GM19395 (cell line): ENCODE data around the gene NTF3.

Source experiments
- ATAC-seq: cut with Tn5 transposase; IDR thresholded peaks from one replicate; pipeline ENCODE4 v1.9.1; 2021; ENCODE audit warnings: mild to moderate bottlenecking, moderate library complexity; ENCODE audit not compliant: unreplicated experiment

NTF3 gene

DNA sequence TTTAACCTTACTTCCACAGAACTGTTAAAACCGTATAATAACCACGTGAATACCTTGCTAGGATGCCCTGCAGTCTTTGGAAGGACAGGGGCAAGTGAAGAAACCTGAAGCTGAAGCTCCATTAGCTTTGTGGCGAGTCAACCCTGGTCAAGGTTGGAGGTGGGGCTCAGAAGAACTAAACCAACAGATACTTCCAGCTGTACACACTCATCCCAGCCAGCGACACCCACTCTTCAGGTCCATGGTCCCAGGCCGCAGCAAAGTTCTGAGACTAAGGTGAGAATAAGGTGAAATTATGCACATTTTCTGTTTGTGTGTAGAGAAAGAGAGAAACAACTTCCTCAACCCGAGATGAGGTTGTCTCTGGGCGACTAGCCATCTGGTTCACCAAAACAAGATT, 77.6 kb downstream of the NTF3 start:
- no peak for ATAC-seq

DNA sequence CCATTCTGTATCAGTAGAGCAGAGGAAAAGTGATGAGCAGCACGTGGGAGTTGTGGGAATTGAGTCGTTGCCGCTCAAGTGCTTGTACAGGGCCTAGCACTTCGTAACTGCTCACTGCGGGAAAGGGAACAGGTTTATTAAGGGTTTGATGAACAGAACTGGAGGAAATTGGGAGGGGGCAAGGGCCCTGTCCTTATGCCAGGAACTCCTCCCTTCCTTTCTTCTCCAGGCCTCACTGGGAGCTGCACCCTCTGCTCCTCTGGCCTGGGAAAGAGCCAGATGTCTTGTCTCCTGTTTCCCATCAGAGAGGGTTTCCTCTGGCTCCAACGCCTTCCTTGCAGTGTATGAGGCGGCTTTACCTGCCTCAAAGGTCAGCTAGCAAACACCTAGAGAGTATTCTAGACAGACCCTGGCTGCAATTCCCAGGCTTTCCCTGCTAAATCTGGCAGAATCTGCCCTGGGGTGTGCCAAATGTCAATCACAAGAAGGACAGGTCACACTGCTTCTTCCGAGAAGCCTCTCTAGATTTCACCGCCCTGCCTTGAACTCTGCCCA, 78.4 kb downstream of the NTF3 start:
- no peak for ATAC-seq

DNA sequence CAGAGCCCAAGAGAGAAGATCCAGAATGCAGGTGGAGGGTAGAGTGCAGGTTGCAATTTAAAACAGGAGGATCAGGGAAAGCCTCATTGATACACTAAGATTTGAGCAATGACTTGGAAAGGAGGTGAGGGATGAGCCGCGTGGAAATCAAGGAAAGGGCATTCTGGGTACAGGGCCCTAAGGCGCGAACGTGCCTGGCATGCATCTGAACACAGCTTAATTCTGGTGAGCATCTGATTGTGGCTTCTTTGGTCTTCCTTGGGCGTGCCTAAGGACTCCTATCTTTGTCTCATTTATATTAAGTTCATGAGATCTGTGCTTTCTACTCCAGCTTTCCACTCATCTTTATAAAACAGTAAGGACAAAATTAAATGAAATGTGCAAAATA, 79.3 kb downstream of the NTF3 start:
- ATAC-seq = no peak

DNA sequence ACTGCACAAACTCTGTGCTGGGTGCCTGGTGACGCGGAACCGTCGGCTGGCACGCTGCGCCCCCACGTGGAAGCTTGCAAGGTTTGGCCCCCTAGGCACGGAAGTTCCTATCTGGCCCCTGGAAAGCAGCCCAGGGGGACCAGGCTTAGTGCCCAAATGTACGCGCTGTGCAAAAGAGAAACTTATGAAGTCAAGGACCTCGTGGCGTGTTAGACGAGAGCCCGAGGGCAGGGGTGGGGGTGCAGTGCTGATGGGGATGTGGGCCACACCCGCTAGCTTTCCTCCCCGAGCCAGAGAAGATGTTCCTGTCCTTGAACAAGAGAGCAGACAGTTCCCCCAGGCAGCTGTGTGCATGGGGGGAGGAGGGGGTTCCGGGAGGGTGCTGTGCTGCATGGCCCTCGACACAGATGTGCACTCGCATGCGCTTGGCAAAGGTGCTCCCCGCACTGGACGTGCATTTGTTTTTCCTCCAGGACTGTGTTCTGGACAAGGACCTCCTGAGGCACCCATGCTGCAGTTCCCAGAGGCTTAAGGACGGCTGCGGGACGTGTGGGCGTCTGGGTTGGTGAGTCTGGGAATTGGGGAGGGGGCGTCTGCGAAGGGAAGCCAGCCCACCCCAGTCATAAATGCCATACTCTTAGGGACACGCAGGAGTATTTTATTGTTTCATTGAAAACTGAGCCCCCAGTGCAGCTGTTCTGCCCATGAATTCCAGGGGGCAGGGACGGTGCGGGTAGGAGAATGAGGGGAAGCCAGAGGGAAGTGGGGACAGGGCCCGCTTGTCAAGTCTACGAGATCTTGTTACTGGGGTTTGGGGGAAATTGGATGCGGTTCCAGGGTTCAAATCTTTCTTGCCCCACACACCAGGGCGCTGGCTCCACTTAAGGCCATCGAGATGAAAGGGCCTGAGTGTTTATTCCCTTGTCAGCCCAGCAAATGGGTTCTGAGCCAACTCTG, 80.0 kb downstream of the NTF3 start:
- ATAC-seq = no peak

DNA sequence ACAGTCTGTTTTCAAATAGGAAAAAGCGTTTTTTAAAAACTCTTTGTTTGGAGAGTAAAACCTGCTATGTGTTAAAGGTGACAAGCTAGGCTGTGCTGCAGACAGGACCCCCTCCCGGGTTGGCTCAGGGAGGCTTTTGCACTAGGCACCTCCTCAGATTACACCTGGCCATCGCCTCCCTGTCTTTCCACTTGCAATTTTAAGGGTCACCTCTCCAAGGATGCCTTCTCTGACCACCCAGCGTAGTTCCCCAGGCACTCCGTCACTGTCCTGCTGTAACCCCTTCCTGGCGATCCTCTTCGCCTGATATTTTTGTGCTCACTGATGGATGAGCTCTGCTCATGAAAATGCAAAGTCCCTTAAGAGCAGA, 80.7 kb downstream of the NTF3 start:
- no peak for ATAC-seq

- no peak for ATAC-seq
Observed at GRCh38 chr12:5513406-5513805, 81.5 kb downstream of the NTF3 start.

GRCh38 chr12:5514016-5514415, 82.1 kb downstream of the NTF3 start:
- ATAC-seq = no peak

DNA sequence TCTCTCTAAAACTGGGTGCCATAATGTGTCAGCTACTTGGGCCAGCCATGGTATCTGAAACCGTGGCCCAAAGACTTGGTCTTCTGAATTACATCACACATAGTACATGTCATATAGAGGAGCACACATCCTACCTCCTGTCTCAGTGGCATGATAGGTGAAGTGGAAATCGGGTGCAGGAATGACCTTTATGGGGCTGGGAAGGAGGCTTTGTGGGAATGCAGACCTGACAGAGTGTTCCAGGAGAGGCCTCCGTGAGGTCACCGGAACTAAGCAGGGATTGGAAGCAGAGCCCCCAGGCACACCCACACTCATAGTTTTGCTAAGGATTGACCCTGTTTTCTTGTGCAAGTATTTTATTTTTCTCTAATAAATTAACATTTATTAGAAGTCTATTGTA, 82.6 kb downstream of the NTF3 start:
- ATAC-seq = no peak

DNA sequence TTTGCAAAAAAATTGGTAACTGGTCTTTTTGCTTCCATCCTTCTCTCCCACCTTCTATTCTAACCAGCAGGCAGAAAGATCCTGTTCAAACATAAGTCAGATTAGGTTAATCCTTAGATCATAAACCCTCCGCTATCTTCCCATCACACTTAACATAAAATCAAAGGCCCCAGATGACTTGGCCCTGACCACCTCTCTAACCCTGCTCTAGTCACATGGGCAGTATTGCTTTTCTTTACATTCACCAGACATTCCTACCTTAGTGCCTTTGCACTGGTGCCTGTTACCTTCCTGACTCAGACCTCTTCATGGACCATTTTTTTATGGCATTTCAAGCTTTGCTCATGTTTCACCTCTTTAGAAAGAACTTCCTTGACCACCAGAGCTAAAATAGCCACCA, 83.5 kb downstream of the NTF3 start:
- no peak for ATAC-seq

DNA sequence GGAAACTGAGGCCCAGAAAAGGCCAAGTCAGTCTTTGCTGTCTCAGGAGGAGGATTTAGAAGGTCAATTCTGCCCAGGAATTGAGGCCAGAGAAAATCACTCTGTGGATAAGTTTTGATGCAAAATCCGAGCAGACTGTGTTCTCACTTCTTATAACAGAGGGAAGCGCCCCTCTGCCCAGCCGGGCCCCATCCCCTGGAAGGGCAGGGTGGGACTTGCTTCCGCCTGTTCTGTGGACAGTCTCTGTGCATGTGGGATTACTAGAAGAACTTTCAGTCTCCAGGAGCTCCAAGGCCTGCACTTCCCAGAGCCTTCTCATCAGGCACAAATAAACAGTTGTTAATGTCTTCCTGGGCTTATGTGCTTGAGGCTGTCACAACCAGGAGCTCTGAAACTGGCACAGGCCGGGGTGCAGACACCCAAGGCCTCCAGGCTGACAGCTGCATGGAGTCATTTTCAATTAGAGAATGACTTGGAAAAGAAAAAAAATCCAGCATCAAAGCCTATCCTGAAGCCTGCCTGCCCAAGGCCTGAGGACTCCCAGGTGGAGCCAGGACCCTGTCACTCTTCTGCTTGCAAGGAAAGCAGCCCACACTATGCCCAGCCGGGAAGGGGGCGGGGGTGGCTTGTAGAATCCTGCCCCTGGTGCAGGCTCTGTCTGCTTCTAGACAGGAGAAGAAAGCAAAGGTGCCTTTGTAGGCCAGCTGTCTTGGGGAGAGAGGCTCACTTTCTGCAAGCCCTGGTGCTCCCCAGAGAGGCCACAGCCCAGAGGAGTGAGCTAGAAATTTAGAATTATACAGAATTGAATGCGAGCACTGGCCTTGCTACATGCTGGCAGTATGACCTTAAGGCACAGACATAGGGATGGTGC, 84.7 kb downstream of the NTF3 start:
- ATAC-seq = no peak

DNA sequence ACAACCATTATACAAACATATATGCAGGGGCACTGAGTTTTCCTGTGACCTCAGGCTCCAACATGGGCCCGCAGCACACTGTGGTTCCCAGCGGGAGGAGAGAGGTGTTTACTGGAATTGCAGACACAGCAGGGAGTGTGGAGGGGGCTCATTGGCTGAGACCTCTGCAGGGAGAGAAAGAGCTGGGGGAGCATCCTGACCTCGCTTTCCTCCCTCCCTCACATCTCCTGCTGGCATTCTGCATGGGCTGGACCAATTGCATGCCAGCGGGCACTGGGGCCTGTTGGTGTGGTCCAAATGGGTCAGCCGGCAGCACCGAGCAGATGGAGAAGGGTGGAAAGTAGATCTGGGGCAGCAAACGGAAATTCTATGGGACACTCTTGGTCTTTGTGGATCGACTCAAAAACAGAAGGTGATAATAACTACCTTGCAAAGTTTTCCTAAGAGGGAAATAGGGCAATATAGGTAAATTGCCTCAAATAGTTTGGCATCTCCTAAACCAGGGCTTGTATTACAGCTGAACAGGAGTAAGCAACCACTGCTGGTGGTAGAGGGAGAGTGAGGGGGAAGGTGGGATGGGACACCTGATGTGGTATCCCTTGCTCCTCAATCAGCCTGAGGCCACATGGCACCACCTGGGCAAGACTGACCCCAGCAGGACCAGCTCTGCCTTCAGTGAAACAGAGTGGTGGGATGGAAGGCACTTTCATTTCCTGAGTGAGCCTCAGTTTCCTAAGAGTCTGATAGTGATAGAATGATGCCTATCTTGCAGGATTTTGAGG, 86.9 kb downstream of the NTF3 start:
- ATAC-seq = no peak

GRCh38 chr12:5520037-5520436, 88.1 kb downstream of the NTF3 start:
- ATAC-seq = no peak

DNA sequence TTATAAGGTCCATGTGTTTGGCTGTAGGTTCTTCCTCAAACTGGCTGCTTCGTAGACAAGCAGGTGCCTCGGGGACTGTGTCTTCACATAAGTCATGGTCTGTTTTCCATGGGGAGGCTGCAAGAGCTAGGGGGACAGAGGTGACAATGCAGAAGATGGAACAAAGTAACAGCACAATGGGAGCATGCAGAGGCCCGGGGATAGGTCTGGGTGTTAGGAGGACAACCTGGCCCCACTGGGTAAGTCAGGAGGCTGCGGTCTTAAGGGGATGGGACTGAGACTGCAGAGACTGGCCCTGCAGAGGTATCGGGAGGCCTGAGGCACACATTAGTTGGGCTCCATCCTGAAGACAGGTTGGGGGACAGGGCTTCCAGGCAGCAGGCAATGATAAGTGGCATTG, 88.9 kb downstream of the NTF3 start:
- ATAC-seq = no peak

DNA sequence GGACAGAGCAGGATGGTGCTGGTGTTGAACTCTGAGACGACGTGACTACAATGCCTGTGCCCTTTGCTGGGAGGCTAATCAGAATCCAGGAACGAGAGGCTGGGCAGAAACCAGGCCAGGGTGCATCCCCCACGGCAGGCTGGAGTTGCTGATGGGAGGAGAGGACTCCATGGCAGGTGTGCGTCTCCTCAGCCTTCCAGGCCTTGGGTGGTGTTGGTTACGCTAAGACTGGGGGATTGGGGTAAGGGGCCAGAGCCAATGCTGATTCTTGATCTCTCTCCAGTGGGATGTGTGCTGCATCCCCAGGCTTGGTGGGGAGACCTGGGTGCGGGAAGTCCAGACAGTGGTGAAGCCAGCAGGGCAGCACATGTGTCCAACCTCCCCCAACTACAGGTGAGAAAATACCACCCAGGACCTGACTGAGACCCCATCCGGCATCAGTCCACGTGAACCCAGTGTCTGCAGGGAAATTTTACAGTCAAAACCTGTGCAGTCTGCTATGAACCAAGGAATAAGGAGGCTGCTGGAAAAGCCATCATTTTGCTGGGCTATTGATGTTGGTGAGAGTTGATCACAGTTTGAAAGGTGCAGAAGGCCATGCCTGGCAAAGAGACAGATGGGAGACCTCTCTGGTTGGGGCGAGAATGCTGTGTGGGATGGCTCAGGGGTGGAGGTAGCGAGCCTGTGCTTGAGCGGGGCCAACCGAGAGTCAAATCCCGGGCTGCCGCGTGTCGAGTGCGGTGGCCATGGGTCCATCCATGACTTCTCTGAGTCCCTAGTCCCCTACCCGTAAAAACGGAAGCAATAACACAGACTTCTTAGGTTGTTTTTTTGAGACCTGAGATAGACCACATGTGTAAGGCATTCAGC, 89.8 kb downstream of the NTF3 start:
- no peak for ATAC-seq

DNA sequence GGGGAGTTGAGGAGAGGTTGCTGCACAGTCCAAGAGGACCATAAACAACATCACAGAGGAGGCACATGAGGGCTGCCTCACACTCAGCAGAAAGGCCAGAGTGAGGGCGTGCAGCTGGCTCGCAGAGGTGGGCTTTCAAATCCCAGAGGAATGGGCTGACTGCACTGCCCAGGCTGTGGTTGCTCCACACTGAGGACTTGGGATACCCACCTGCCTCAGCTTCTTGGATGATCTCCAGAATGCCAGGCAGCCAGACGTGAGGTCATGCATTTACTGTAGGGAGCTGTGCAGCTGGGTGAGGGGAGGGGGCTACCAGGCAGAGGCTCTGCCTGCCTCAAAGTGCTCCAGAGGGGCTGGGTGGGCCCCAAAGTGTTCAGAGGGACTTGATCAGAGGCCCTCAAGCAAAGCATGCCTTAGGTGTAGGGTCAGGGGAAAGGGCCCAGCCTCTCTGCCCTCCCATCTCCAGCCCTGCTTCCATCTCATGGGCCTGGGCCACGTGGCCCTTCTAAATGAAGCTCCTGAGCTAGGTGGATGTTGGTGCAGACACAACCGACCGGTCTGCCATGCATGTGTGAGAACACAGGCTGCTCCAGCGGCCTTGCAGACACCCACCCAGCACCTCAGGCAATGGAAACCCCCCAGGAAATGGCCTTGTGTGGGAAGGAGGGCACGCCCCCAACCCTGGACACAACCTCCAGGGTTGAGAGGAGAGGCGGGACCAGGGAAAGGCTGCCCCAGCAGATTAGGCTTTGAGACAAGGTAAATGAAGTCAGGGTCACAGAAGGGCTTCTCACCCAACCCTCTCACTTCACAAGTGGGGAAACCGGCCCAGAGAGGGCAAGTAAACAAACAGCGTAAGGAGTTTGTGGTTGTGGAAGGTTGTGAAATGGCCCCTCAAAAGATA, 90.8 kb downstream of the NTF3 start:
- ATAC-seq = no peak

DNA sequence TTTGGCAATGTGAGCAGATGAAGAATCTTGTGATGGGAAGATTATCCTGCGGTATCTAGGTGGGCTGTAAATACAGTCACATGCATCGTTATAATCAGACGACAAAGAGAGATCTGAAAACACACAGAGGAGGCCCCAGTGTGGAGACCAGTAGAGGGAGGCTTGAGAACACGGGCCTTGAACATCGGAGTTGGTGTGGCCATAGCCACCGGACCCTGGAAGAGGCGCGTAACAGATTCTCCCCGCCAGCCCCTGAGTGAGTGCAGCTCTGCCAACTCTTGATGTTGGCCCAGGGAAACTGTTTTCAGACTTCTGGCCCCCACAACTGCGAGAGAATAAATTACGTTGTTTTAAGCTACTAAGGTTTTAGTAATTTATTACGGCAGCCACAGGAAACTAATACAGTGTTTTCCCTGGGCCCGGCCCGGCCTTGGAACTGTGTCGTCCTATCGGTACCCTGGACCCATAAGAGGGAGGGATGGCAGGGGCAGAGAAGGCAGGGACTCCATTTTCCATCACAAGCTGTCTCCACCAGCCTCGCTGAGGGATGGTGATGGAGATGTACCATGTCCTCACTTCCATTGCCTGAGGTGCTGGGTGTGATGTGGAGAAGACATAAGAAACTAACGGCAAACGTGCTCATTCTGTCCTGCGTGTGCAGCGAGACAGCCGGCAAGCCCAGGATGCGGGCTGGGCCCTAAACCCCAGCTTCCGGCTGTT, 91.6 kb downstream of the NTF3 start:
- ATAC-seq = no peak

DNA sequence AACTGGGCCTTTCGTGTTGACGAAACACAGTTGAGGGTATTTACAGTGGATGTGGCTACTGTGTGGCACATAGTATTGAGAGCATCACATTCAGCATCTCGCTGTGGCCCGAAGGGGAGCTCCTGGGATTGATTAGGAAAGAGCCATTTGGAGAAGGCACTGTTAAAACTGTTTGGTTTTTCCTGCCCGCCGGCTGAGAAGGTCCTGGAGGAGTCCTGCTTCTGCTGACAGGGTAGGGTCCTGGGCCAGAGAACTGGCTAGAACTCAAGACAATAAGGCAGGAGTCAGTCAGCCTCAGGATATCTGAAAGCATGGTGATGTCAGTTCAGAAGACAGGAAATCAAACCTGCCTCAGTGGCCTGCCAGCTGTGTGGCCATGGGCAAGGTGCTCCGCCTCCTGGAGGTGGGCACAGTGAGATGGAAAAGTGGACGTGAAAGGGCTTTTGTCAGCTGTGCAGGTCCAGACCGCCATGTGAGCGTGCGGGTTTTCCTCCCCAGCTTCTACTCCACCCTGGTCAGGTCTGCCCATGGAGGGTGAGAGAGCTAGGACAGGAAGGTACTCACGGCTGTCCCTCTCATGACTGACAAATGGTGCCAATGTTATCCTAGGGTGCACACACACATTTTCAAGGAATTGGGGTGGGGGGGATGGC, 92.3 kb downstream of the NTF3 start:
- ATAC-seq = no peak
